Activated naive CD4-positive, alpha-beta T cell treated with anti-CD3 and anti-CD28 coated beads, Interleukin-2, amount 50 U/mL, for 72 hours (primary cell): ENCODE measurements around the gene IPCEF1. TPM values are rescaled to one million over a fixed set of nuclear protein-coding genes. Genes with fewer than 3 reads are reported as not detected.
"Not testable (repeated sequence)": the region's sequence is repeated elsewhere in the genome, so short reads cannot be mapped to it uniquely, and the experiment has no call there.

ENCODE experiments used
- ATAC-seq, 2 donors: fragments of 150-1000 bp; cut with Tn5 transposase; 2 replicates each; pipeline ENCODE4 v1.10.0; 2021; ENCODE audit warnings: mild to moderate bottlenecking in 2 of 2, moderate library complexity in 2 of 2
- DNase-seq, 2 donors: peaks; one replicate each; pipeline ENCODE4 v3.0.0; 2021 to 2022; ENCODE audit warnings: low spot score in 2 of 2
- H3K27ac Mint-ChIP-seq, 2 donors: one replicate each; pipeline ENCODE4 v1.8.0; 2022; ENCODE audit warnings: mild to moderate bottlenecking in 2 of 2, mixed read lengths in 2 of 2
- H3K36me3 Mint-ChIP-seq, 2 donors: one replicate each; pipeline ENCODE4 v1.8.0; 2022; ENCODE audit warnings: mixed read lengths in 2 of 2
- H3K9me3 Mint-ChIP-seq, 2 donors: one replicate each; pipeline ENCODE4 v1.8.0; 2022; ENCODE audit warnings: mixed read lengths in 2 of 2
- total RNA-seq, 2 donors: library from RNA; stranded (reverse); gene quantifications; one replicate each; pipeline ENCODE4 v1.2.3, GENCODE V29; 2022

The IPCEF1 gene
- total RNA-seq, 2 donors from 2014 or later: 8.8 to 19.1 TPM

GRCh38 chr6:154206141-154206540 is 150.5 kb downstream of the IPCEF1 start:
- Mint-ChIP-seq H3K9me3 (peaks cover 8 to 15% of the 10 kb centered on the region in 2 donors), H3K36me3 (peaks cover 33 to 58% of the 10 kb centered on the region in 2 donors), H3K27ac (no peak overlapping the region)
- DNase-seq (no peak), ATAC-seq (no peak)

- ATAC-seq (peak; percentile 18 to 40), DNase-seq (no peak)
- peaks cover 9 to 14% of the 10 kb centered on the region in 2 donors for H3K9me3 Mint-ChIP-seq
- no peak overlapping the region for H3K27ac Mint-ChIP-seq
- peaks cover 29 to 64% of the 10 kb centered on the region in 2 donors for H3K36me3 Mint-ChIP-seq
Measured at GRCh38 chr6:154202958-154203357, 153.6 kb downstream of the IPCEF1 start.

GRCh38 chr6:154202339-154202738 is 154.3 kb downstream of the IPCEF1 start:
- Mint-ChIP-seq H3K9me3 (peaks cover 9 to 11% of the 10 kb centered on the region in 2 donors), H3K36me3 (peaks cover 26 to 58% of the 10 kb centered on the region in 2 donors), H3K27ac (no peak overlapping the region)
- no peak for ATAC-seq
- no peak for DNase-seq

GRCh38 chr6:154201688-154202087 is 154.9 kb downstream of the IPCEF1 start:
- peak overlapping the region in 1 of 2 donors; percentile 20 for H3K27ac Mint-ChIP-seq
- H3K36me3 Mint-ChIP-seq: peaks cover 23 to 53% of the 10 kb centered on the region in 2 donors

GRCh38 chr6:154197196-154197860 is 159.3 kb downstream of the IPCEF1 start:
- Mint-ChIP-seq H3K9me3 (peaks cover 12 to 13% of the 10 kb centered on the region in 2 donors), H3K36me3 (peaks cover 19 to 27% of the 10 kb centered on the region in 2 donors), H3K27ac (no peak overlapping the region)
- DNase-seq (no peak), ATAC-seq (peak; percentile 31 to 59)

More at GRCh38 chr6:154201688-154202087, 154.9 kb downstream of the IPCEF1 start:
- not testable (repeated sequence) for ATAC-seq, DNase-seq
- peaks cover 9 to 11% of the 10 kb centered on the region in 2 donors for H3K9me3 Mint-ChIP-seq

GRCh38 chr6:154196333-154196885 is 160.2 kb downstream of the IPCEF1 start:
- peaks cover 18 to 20% of the 10 kb centered on the region in 2 donors for H3K36me3 Mint-ChIP-seq

GRCh38 chr6:154187714-154188113 is 168.9 kb downstream of the IPCEF1 start:
- peak in 1 of 2 donors; percentile 24 for ATAC-seq
- H3K9me3 Mint-ChIP-seq: peaks cover 1% of the 10 kb centered on the region in 2 donors
- no peak for DNase-seq
- H3K27ac Mint-ChIP-seq: peak overlapping the region in 1 of 2 donors; percentile 62
- peaks cover 12 to 28% of the 10 kb centered on the region in 2 donors for H3K36me3 Mint-ChIP-seq

More at GRCh38 chr6:154196333-154196885, 160.2 kb downstream of the IPCEF1 start:
- no peak for ATAC-seq
- H3K9me3 Mint-ChIP-seq: peaks cover 6 to 11% of the 10 kb centered on the region in 2 donors
- DNase-seq: no peak
- H3K27ac Mint-ChIP-seq: no peak overlapping the region

GRCh38 chr6:154187203-154187602 is 169.4 kb downstream of the IPCEF1 start:
- DNase-seq (no peak), ATAC-seq (no peak)
- H3K36me3 Mint-ChIP-seq: peaks cover 12 to 33% of the 10 kb centered on the region in 2 donors
- H3K9me3 Mint-ChIP-seq: peaks cover 4% of the 10 kb centered on the region in 2 donors
- H3K27ac Mint-ChIP-seq: peak overlapping the region in 1 of 2 donors; percentile 62

- DNase-seq (no peak), ATAC-seq (no peak)
- Mint-ChIP-seq H3K9me3 (peaks cover 8 to 22% of the 10 kb centered on the region in 2 donors), H3K27ac (no peak overlapping the region), H3K36me3 (peaks cover 29 to 50% of the 10 kb centered on the region in 2 donors)
Measured at GRCh38 chr6:154179434-154179833, 177.2 kb downstream of the IPCEF1 start.

GRCh38 chr6:154172393-154172792 is 184.2 kb downstream of the IPCEF1 start:
- H3K27ac Mint-ChIP-seq, ATAC-seq, DNase-seq: not testable (repeated sequence)
- H3K36me3 Mint-ChIP-seq: peaks cover 42 to 63% of the 10 kb centered on the region in 2 donors
- peaks cover 11 to 33% of the 10 kb centered on the region in 2 donors for H3K9me3 Mint-ChIP-seq

GRCh38 chr6:154170106-154170505 is 186.5 kb downstream of the IPCEF1 start:
- peaks cover 11 to 25% of the 10 kb centered on the region in 2 donors for H3K9me3 Mint-ChIP-seq
- DNase-seq: no peak
- H3K27ac Mint-ChIP-seq: peak overlapping the region in 1 of 2 donors; percentile 71
- peaks cover 41 to 50% of the 10 kb centered on the region in 2 donors for H3K36me3 Mint-ChIP-seq
- ATAC-seq: no peak

- peak overlapping the region; percentile 10 to 71 for H3K27ac Mint-ChIP-seq
- DNase-seq (peak in 1 of 2 donors; percentile 76), ATAC-seq (peak; percentile 84 to 93)
- peaks cover 7 to 17% of the 10 kb centered on the region in 2 donors for H3K9me3 Mint-ChIP-seq
- H3K36me3 Mint-ChIP-seq: peaks cover 33 to 42% of the 10 kb centered on the region in 2 donors
Measured at GRCh38 chr6:154169193-154169847, 187.3 kb downstream of the IPCEF1 start.

GRCh38 chr6:154167126-154167525 is 189.5 kb downstream of the IPCEF1 start:
- H3K9me3 Mint-ChIP-seq: peaks cover 0 to 4% of the 10 kb centered on the region in 2 donors
- no peak for ATAC-seq
- no peak overlapping the region for H3K27ac Mint-ChIP-seq
- DNase-seq: no peak
- H3K36me3 Mint-ChIP-seq: peaks cover 15 to 25% of the 10 kb centered on the region in 2 donors

GRCh38 chr6:154166140-154166539 is 190.5 kb downstream of the IPCEF1 start:
- Mint-ChIP-seq H3K36me3 (peaks cover 15 to 25% of the 10 kb centered on the region in 2 donors), H3K27ac (no peak overlapping the region), H3K9me3 (peaks cover 0 to 4% of the 10 kb centered on the region in 2 donors)
- ATAC-seq (no peak), DNase-seq (no peak)

- no peak for DNase-seq
- Mint-ChIP-seq H3K9me3 (peaks cover 0 to 4% of the 10 kb centered on the region in 2 donors), H3K36me3 (peaks cover 19 to 20% of the 10 kb centered on the region in 2 donors), H3K27ac (peak overlapping the region in 1 of 2 donors; percentile 38)
- ATAC-seq: no peak
Measured at GRCh38 chr6:154165478-154165877, 191.1 kb downstream of the IPCEF1 start.

- peaks cover 0 to 4% of the 10 kb centered on the region in 2 donors for H3K9me3 Mint-ChIP-seq
- ATAC-seq: no peak
- peaks cover 21 to 26% of the 10 kb centered on the region in 2 donors for H3K36me3 Mint-ChIP-seq
- DNase-seq: no peak
- H3K27ac Mint-ChIP-seq: no peak overlapping the region
Measured at GRCh38 chr6:154164397-154164796, 192.2 kb downstream of the IPCEF1 start.

- ATAC-seq: peak; percentile 73 to 86
- peaks cover 0 to 4% of the 10 kb centered on the region in 2 donors for H3K9me3 Mint-ChIP-seq
- no peak for DNase-seq
- peaks cover 16 to 24% of the 10 kb centered on the region in 2 donors for H3K36me3 Mint-ChIP-seq
- H3K27ac Mint-ChIP-seq: no peak overlapping the region
Measured at GRCh38 chr6:154161689-154162088, 194.9 kb downstream of the IPCEF1 start.
